Tibial artery (tissue), 4 donors: ENCODE measurements around the gene ABCC1.
"Not testable (repeated sequence)": the region's sequence is repeated elsewhere in the genome, so short reads cannot be mapped to it uniquely, and the experiment has no call there.

Source experiments
- DNase-seq, 2 donors: peaks; one replicate each; pipeline ENCODE4 v3.0.0-alpha.2; 2019
- H3K27ac ChIP-seq, 2 donors: fragments of 200-600 bp; sonication (generic) in 1 of 2; 1 replicate in 1 of 2; 2 replicates in 1 of 2; pipeline ENCODE4 v1.5.1; 2018 to 2019; ENCODE audit warnings: mild to moderate bottlenecking in 1 of 2
- H3K27me3 ChIP-seq, 2 donors: fragments of 200-600 bp; sonication (generic) in 1 of 2; one replicate each; pipeline versions ENCODE4 v1.5.1 to v1.6.0; 2016 to 2019
- H3K36me3 ChIP-seq, 3 donors: fragments of 200-600 bp; sonication (generic) in 2 of 3; one replicate each; pipeline ENCODE4 v1.5.1; 2016 to 2019; ENCODE audit warnings: mild to moderate bottlenecking in 2 of 3
- H3K4me1 ChIP-seq, 4 donors: fragments of 200-600 bp; sonication (generic) in 2 of 4; 1 replicate in 3 of 4; 2 replicates in 1 of 4; pipeline ENCODE4 v1.5.1; 2016 to 2019
- H3K4me3 ChIP-seq, 2 donors: fragments of 200-600 bp; sonication (generic) in 1 of 2; 1 replicate in 1 of 2; 2 replicates in 1 of 2; pipeline ENCODE4 v1.5.1; 2018 to 2019; ENCODE audit warnings: mild to moderate bottlenecking in 2 of 2
- H3K9me3 ChIP-seq, 3 donors: fragments of 200-600 bp; sonication (generic) in 1 of 3; one replicate each; pipeline ENCODE4 v1.5.1; 2016 to 2019
- CTCF ChIP-seq, 2 experiments: fragments of 200-600 bp in 1 of 2; fragments of 450-650 bp in 1 of 2; IDR thresholded peaks; one replicate each; pipeline ENCODE4 v1.5.1; 2017 to 2019; ENCODE audit warnings: antibody characterized with exemption in 2 of 2, mild to moderate bottlenecking in 1 of 2, moderate library complexity in 1 of 2
- intact Hi-C: fragments of 100-400 bp; cut with DNase I; formaldehyde crosslinking; loops from one replicate; pipeline ENCODE4 v1.15.0; 2023; ENCODE audit warnings: low total_unique reads

ABCC1 gene

GRCh38 chr16:15953477-15953876 is 4.1 kb downstream of the ABCC1 start:
- Histone ChIP-seq H3K36me3 (no peaks in the 10 kb centered on the region), H3K9me3 (no peaks in the 10 kb centered on the region), H3K4me3 (no peak overlapping the region), H3K27me3 (no peaks in the 10 kb centered on the region), H3K27ac (peak overlapping the region in 1 of 2 donors; percentile 74), H3K4me1 (peaks cover 0 to 57% (median 22%) of the 10 kb centered on the region in 4 donors)
- intact Hi-C loops, result loop anchor here (5.0 kb wide), 1 partner anchor 64 kb away; no protein-coding TSS in a partner anchor
- TF ChIP-seq CTCF (IDR thresholded peaks at IDR 0.05), result no peak
- no peak for DNase-seq

GRCh38 chr16:15953929-15954813 is 4.8 kb downstream of the ABCC1 start:
- intact Hi-C loops, result loop anchor here (5.0 kb wide), 1 partner anchor 63 kb away; no protein-coding TSS in a partner anchor
- H3K4me3 ChIP-seq, result no peak overlapping the region
- no peak for TF ChIP-seq CTCF (IDR thresholded peaks at IDR 0.05)
- H3K4me1 ChIP-seq, result peaks cover 0 to 54% (median 21%) of the 10 kb centered on the region in 4 donors
- H3K27ac ChIP-seq, result peak overlapping the region; percentile 50 to 74
- H3K9me3 ChIP-seq, result no peaks in the 10 kb centered on the region
- no peaks in the 10 kb centered on the region for H3K27me3 ChIP-seq
- no peak for DNase-seq
- H3K36me3 ChIP-seq, result no peaks in the 10 kb centered on the region

- Histone ChIP-seq H3K36me3 (no peaks in the 10 kb centered on the region), H3K4me3 (no peak overlapping the region), H3K27ac (peak overlapping the region; percentile 50 to 74), H3K9me3 (no peaks in the 10 kb centered on the region), H3K27me3 (no peaks in the 10 kb centered on the region), H3K4me1 (peaks cover 0 to 53% (median 20%) of the 10 kb centered on the region in 4 donors)
- intact Hi-C loops, result loop anchor here (5.0 kb wide), 1 partner anchor 63 kb away; no protein-coding TSS in a partner anchor
- TF ChIP-seq CTCF (IDR thresholded peaks at IDR 0.05), result no peak
- peak; percentile 51 to 78 for DNase-seq
Measured at GRCh38 chr16:15954814-15955151, 5.4 kb downstream of the ABCC1 start.

- Histone ChIP-seq H3K36me3 (no peaks in the 10 kb centered on the region), H3K9me3 (no peaks in the 10 kb centered on the region), H3K27me3 (no peaks in the 10 kb centered on the region), H3K4me3 (no peak overlapping the region), H3K27ac (peak overlapping the region; percentile 50 to 74), H3K4me1 (peaks cover 0 to 53% (median 18%) of the 10 kb centered on the region in 4 donors)
- no peak for TF ChIP-seq CTCF (IDR thresholded peaks at IDR 0.05)
- no peak for DNase-seq
- intact Hi-C loops, result no loop called here
Measured at GRCh38 chr16:15955425-15955824, 6.0 kb downstream of the ABCC1 start.

GRCh38 chr16:15956106-15956505 is 6.7 kb downstream of the ABCC1 start:
- DNase-seq, intact Hi-C loops, H3K36me3 ChIP-seq, H3K27me3 ChIP-seq, H3K9me3 ChIP-seq, H3K4me3 ChIP-seq, H3K27ac ChIP-seq: not testable (repeated sequence)
- peaks cover 0 to 48% (median 15%) of the 10 kb centered on the region in 4 donors for H3K4me1 ChIP-seq

- DNase-seq, result no peak
- H3K4me1 ChIP-seq, result peaks cover 0 to 46% (median 12%) of the 10 kb centered on the region in 4 donors
- no peaks in the 10 kb centered on the region for H3K27me3 ChIP-seq
- no peak overlapping the region for H3K27ac ChIP-seq
- no peak overlapping the region for H3K4me3 ChIP-seq
- intact Hi-C loops, result no loop called here
- H3K36me3 ChIP-seq, result no peaks in the 10 kb centered on the region
- no peak for TF ChIP-seq CTCF (IDR thresholded peaks at IDR 0.05)
- no peaks in the 10 kb centered on the region for H3K9me3 ChIP-seq
Measured at GRCh38 chr16:15958703-15959348, 9.4 kb downstream of the ABCC1 start.
